Measurements from ENCODE around the gene VANGL2.

Gene VANGL2
- total RNA-seq, result 0 to 0.19 (median 0) reads per million in 3 donors

- Histone ChIP-seq H3K4me1 (ENCODE audit: control insufficient read depth, insufficient read depth, low read length, poor library complexity, severe bottlenecking) (peaks cover 10% of the 10 kb centered on the region), H3K9me3 (ENCODE audit: control insufficient read depth, low read length) (no peaks in the 10 kb centered on the region), H3K36me3 (ENCODE audit: control insufficient read depth, insufficient read depth, low read length) (no peaks in the 10 kb centered on the region), H3K27ac (ENCODE audit: insufficient read depth, low read length, poor library complexity, severe bottlenecking) (no peak within 1 kb of the TSS), H3K4me3 (ENCODE audit: insufficient read depth, low read depth, low read length, poor library complexity, severe bottlenecking) (peak within 1 kb of the TSS; percentile 61), H3K27me3 (replicated peaks; ENCODE audit: control insufficient read depth, insufficient read depth, low read length, poor library complexity, severe bottlenecking) (peaks cover 15% of the 10 kb centered on the region)
- DNase-seq, result no peak
Observed at GRCh38 chr1:160400223-160400645, at the start of gene VANGL2. TSS of gene VANGL2 (plus strand) at chr1:160400564. CDS start at chr1:160415838, 15,274 bp downstream.

GRCh38 chr1:160351629-160352028, 48.7 kb upstream of the VANGL2 start:
- H3K27me3 ChIP-seq (replicated peaks; ENCODE audit: control insufficient read depth, insufficient read depth, low read length, poor library complexity, severe bottlenecking), result no peaks in the 10 kb centered on the region
- peaks cover 92% of the 10 kb centered on the region for H3K36me3 ChIP-seq (ENCODE audit: control insufficient read depth, insufficient read depth, low read length)
- H3K9me3 ChIP-seq (ENCODE audit: control insufficient read depth, low read length), result no peaks in the 10 kb centered on the region
- H3K27ac ChIP-seq (ENCODE audit: insufficient read depth, low read length, poor library complexity, severe bottlenecking), result no peak overlapping the region
- H3K4me1 ChIP-seq (ENCODE audit: control insufficient read depth, insufficient read depth, low read length, poor library complexity, severe bottlenecking), result no peaks in the 10 kb centered on the region
- DNase-seq, result no peak
- no peak overlapping the region for H3K4me3 ChIP-seq (ENCODE audit: insufficient read depth, low read depth, low read length, poor library complexity, severe bottlenecking)

GRCh38 chr1:160352555-160352954, 47.8 kb upstream of the VANGL2 start:
- Histone ChIP-seq H3K27me3 (replicated peaks; ENCODE audit: control insufficient read depth, insufficient read depth, low read length, poor library complexity, severe bottlenecking) (no peaks in the 10 kb centered on the region), H3K27ac (ENCODE audit: insufficient read depth, low read length, poor library complexity, severe bottlenecking) (no peak overlapping the region), H3K36me3 (ENCODE audit: control insufficient read depth, insufficient read depth, low read length) (peaks cover 94% of the 10 kb centered on the region), H3K9me3 (ENCODE audit: control insufficient read depth, low read length) (no peaks in the 10 kb centered on the region), H3K4me1 (ENCODE audit: control insufficient read depth, insufficient read depth, low read length, poor library complexity, severe bottlenecking) (no peaks in the 10 kb centered on the region), H3K4me3 (ENCODE audit: insufficient read depth, low read depth, low read length, poor library complexity, severe bottlenecking) (no peak overlapping the region)
- DNase-seq, result no peak

GRCh38 chr1:160353223-160353622, 47.1 kb upstream of the VANGL2 start:
- Histone ChIP-seq H3K27me3 (replicated peaks; ENCODE audit: control insufficient read depth, insufficient read depth, low read length, poor library complexity, severe bottlenecking) (no peaks in the 10 kb centered on the region), H3K4me3 (ENCODE audit: insufficient read depth, low read depth, low read length, poor library complexity, severe bottlenecking) (no peak overlapping the region), H3K27ac (ENCODE audit: insufficient read depth, low read length, poor library complexity, severe bottlenecking) (no peak overlapping the region), H3K9me3 (ENCODE audit: control insufficient read depth, low read length) (no peaks in the 10 kb centered on the region), H3K4me1 (ENCODE audit: control insufficient read depth, insufficient read depth, low read length, poor library complexity, severe bottlenecking) (no peaks in the 10 kb centered on the region), H3K36me3 (ENCODE audit: control insufficient read depth, insufficient read depth, low read length) (peaks cover 98% of the 10 kb centered on the region)
- DNase-seq, result no peak

GRCh38 chr1:160354388-160354985, 45.9 kb upstream of the VANGL2 start:
- Histone ChIP-seq H3K36me3 (ENCODE audit: control insufficient read depth, insufficient read depth, low read length) (peaks cover 90% of the 10 kb centered on the region), H3K4me3 (ENCODE audit: insufficient read depth, low read depth, low read length, poor library complexity, severe bottlenecking) (no peak overlapping the region), H3K27me3 (replicated peaks; ENCODE audit: control insufficient read depth, insufficient read depth, low read length, poor library complexity, severe bottlenecking) (no peaks in the 10 kb centered on the region), H3K4me1 (ENCODE audit: control insufficient read depth, insufficient read depth, low read length, poor library complexity, severe bottlenecking) (no peaks in the 10 kb centered on the region), H3K9me3 (ENCODE audit: control insufficient read depth, low read length) (no peaks in the 10 kb centered on the region), H3K27ac (ENCODE audit: insufficient read depth, low read length, poor library complexity, severe bottlenecking) (no peak overlapping the region)
- no peak for DNase-seq

GRCh38 chr1:160357286-160358002, 42.9 kb upstream of the VANGL2 start:
- Histone ChIP-seq H3K4me3 (ENCODE audit: insufficient read depth, low read depth, low read length, poor library complexity, severe bottlenecking) (no peak overlapping the region), H3K4me1 (ENCODE audit: control insufficient read depth, insufficient read depth, low read length, poor library complexity, severe bottlenecking) (no peaks in the 10 kb centered on the region), H3K36me3 (ENCODE audit: control insufficient read depth, insufficient read depth, low read length) (peaks cover 67% of the 10 kb centered on the region), H3K27me3 (replicated peaks; ENCODE audit: control insufficient read depth, insufficient read depth, low read length, poor library complexity, severe bottlenecking) (no peaks in the 10 kb centered on the region), H3K27ac (ENCODE audit: insufficient read depth, low read length, poor library complexity, severe bottlenecking) (no peak overlapping the region), H3K9me3 (ENCODE audit: control insufficient read depth, low read length) (no peaks in the 10 kb centered on the region)
- no peak for DNase-seq

- no peaks in the 10 kb centered on the region for H3K27me3 ChIP-seq (replicated peaks; ENCODE audit: control insufficient read depth, insufficient read depth, low read length, poor library complexity, severe bottlenecking)
- H3K9me3 ChIP-seq (ENCODE audit: control insufficient read depth, low read length), result no peaks in the 10 kb centered on the region
- H3K4me3 ChIP-seq (ENCODE audit: insufficient read depth, low read depth, low read length, poor library complexity, severe bottlenecking), result no peak overlapping the region
- DNase-seq, result no peak
- H3K27ac ChIP-seq (ENCODE audit: insufficient read depth, low read length, poor library complexity, severe bottlenecking), result no peak overlapping the region
- no peaks in the 10 kb centered on the region for H3K4me1 ChIP-seq (ENCODE audit: control insufficient read depth, insufficient read depth, low read length, poor library complexity, severe bottlenecking)
- H3K36me3 ChIP-seq (ENCODE audit: control insufficient read depth, insufficient read depth, low read length), result peaks cover 61% of the 10 kb centered on the region
Observed at GRCh38 chr1:160358073-160358472, 42.3 kb upstream of the VANGL2 start.

- Histone ChIP-seq H3K36me3 (ENCODE audit: control insufficient read depth, insufficient read depth, low read length) (peaks cover 45% of the 10 kb centered on the region), H3K4me3 (ENCODE audit: insufficient read depth, low read depth, low read length, poor library complexity, severe bottlenecking) (no peak overlapping the region), H3K9me3 (ENCODE audit: control insufficient read depth, low read length) (no peaks in the 10 kb centered on the region), H3K27me3 (replicated peaks; ENCODE audit: control insufficient read depth, insufficient read depth, low read length, poor library complexity, severe bottlenecking) (no peaks in the 10 kb centered on the region), H3K4me1 (ENCODE audit: control insufficient read depth, insufficient read depth, low read length, poor library complexity, severe bottlenecking) (no peaks in the 10 kb centered on the region), H3K27ac (ENCODE audit: insufficient read depth, low read length, poor library complexity, severe bottlenecking) (no peak overlapping the region)
- DNase-seq, result no peak
Observed at GRCh38 chr1:160359559-160360226, 40.7 kb upstream of the VANGL2 start.

GRCh38 chr1:160360227-160360695, 40.1 kb upstream of the VANGL2 start:
- H3K4me3 ChIP-seq (ENCODE audit: insufficient read depth, low read depth, low read length, poor library complexity, severe bottlenecking), result no peak overlapping the region
- no peak overlapping the region for H3K27ac ChIP-seq (ENCODE audit: insufficient read depth, low read length, poor library complexity, severe bottlenecking)
- no peaks in the 10 kb centered on the region for H3K4me1 ChIP-seq (ENCODE audit: control insufficient read depth, insufficient read depth, low read length, poor library complexity, severe bottlenecking)
- H3K9me3 ChIP-seq (ENCODE audit: control insufficient read depth, low read length), result no peaks in the 10 kb centered on the region
- no peak for DNase-seq
- H3K36me3 ChIP-seq (ENCODE audit: control insufficient read depth, insufficient read depth, low read length), result peaks cover 39% of the 10 kb centered on the region
- no peaks in the 10 kb centered on the region for H3K27me3 ChIP-seq (replicated peaks; ENCODE audit: control insufficient read depth, insufficient read depth, low read length, poor library complexity, severe bottlenecking)

GRCh38 chr1:160361199-160361598, 39.2 kb upstream of the VANGL2 start:
- Histone ChIP-seq H3K27ac (ENCODE audit: insufficient read depth, low read length, poor library complexity, severe bottlenecking) (no peak overlapping the region), H3K4me3 (ENCODE audit: insufficient read depth, low read depth, low read length, poor library complexity, severe bottlenecking) (no peak overlapping the region), H3K36me3 (ENCODE audit: control insufficient read depth, insufficient read depth, low read length) (peaks cover 29% of the 10 kb centered on the region), H3K4me1 (ENCODE audit: control insufficient read depth, insufficient read depth, low read length, poor library complexity, severe bottlenecking) (no peaks in the 10 kb centered on the region), H3K9me3 (ENCODE audit: control insufficient read depth, low read length) (no peaks in the 10 kb centered on the region), H3K27me3 (replicated peaks; ENCODE audit: control insufficient read depth, insufficient read depth, low read length, poor library complexity, severe bottlenecking) (no peaks in the 10 kb centered on the region)
- DNase-seq, result no peak

Measured in effector memory CD4-positive, alpha-beta T cell (primary cell).